Kidney epithelial cell (primary cell): ENCODE results near the gene STMP1. TPM values are rescaled to one million over a fixed set of nuclear protein-coding genes. Genes with fewer than 3 reads are reported as not detected.

Experiments
- DNase-seq: peaks from one replicate; pipeline ENCODE4 v3.0.0-alpha.2; 2010; ENCODE audit warnings: low read depth
- H3K27me3 ChIP-seq: 2 replicates; pipeline ENCODE4 v1.6.0; 2011; ENCODE audit warnings: low read length; ENCODE audit not compliant: control insufficient read depth, insufficient read depth
- H3K36me3 ChIP-seq: 2 replicates; pipeline ENCODE4 v1.5.1; 2011; ENCODE audit warnings: low read length; ENCODE audit not compliant: control insufficient read depth, insufficient read depth
- H3K4me3 ChIP-seq: 2 replicates; pipeline ENCODE4 v1.5.1; 2011; ENCODE audit warnings: low read depth, mild to moderate bottlenecking, control low read depth, low read length
- CTCF ChIP-seq: IDR thresholded peaks from 2 replicates; pipeline ENCODE4 v1.5.1; 2011; ENCODE audit warnings: mild to moderate bottlenecking, moderate library complexity, low read length, control low read depth, inconsistent platforms; ENCODE audit not compliant: insufficient read depth, poor library complexity, severe bottlenecking
- total RNA-seq: library from RNA; depleted of rRNA; stranded (reverse); fragments of >200 nt; gene quantifications from 2 replicates; pipeline ENCODE4 v1.2.3, GENCODE V29; 2015

STMP1 gene
- total RNA-seq, 1 donor from 2014 or later, result 20.2 TPM

GRCh38 chr7:135659159-135659846 is 3.0 kb upstream of the STMP1 start:
- DNase-seq, result peak; percentile 50
- TF ChIP-seq CTCF, result no peak
- Histone ChIP-seq H3K36me3 (no peaks in the 10 kb centered on the region), H3K27me3 (no peaks in the 10 kb centered on the region), H3K4me3 (no peak overlapping the region)

GRCh38 chr7:135661311-135662122 is 797 bp upstream of the STMP1 start:
- Histone ChIP-seq H3K27me3 (no peaks in the 10 kb centered on the region), H3K4me3 (peak overlapping the region; percentile 97), H3K36me3 (no peaks in the 10 kb centered on the region)
- TF ChIP-seq CTCF, result no peak
- no peak for DNase-seq

- DNase-seq, result no peak
- H3K4me3 ChIP-seq, result peak overlapping the region; percentile 97
- no peaks in the 10 kb centered on the region for H3K36me3 ChIP-seq
- no peaks in the 10 kb centered on the region for H3K27me3 ChIP-seq
- no peak for TF ChIP-seq CTCF
Observed at GRCh38 chr7:135662123-135662372, 266 bp upstream of the STMP1 start.

GRCh38 chr7:135664046-135664589 is 1.8 kb downstream of the STMP1 start:
- Histone ChIP-seq H3K27me3 (no peaks in the 10 kb centered on the region), H3K36me3 (no peaks in the 10 kb centered on the region), H3K4me3 (no peak overlapping the region)
- no peak for DNase-seq
- TF ChIP-seq CTCF, result no peak

- Histone ChIP-seq H3K36me3 (no peaks in the 10 kb centered on the region), H3K27me3 (no peaks in the 10 kb centered on the region), H3K4me3 (no peak overlapping the region)
- no peak for DNase-seq
- no peak for TF ChIP-seq CTCF
Observed at GRCh38 chr7:135665042-135665441, 2.7 kb downstream of the STMP1 start.

GRCh38 chr7:135666156-135666555 is 3.8 kb downstream of the STMP1 start:
- no peaks in the 10 kb centered on the region for H3K27me3 ChIP-seq
- H3K36me3 ChIP-seq, result no peaks in the 10 kb centered on the region
- no peak for TF ChIP-seq CTCF
- DNase-seq, result no peak
- no peak overlapping the region for H3K4me3 ChIP-seq
